Esophagus squamous epithelium (tissue), 5 donors: ENCODE measurements around the gene GNB3. TPM values are rescaled to one million over a fixed set of nuclear protein-coding genes. Genes with fewer than 3 reads are reported as not detected.
"Not testable (repeated sequence)": the region's sequence is repeated elsewhere in the genome, so short reads cannot be mapped to it uniquely, and the experiment has no call there.

Experiments used
- DNase-seq: peaks from one replicate; lab custom pipeline; 2025; lab: John Stamatoyannopoulos, UW
- H3K27ac ChIP-seq, 4 donors: fragments of 200-600 bp; sonication (generic); one replicate each; pipeline ENCODE4 v1.5.1; 2016 to 2019; ENCODE audit warnings: mild to moderate bottlenecking in 1 of 4
- H3K27me3 ChIP-seq, 4 donors: fragments of 200-600 bp; sonication (generic); 1 replicate in 3 of 4; 2 replicates in 1 of 4; pipeline versions ENCODE4 v1.5.1 to v1.6.0; 2017 to 2021; ENCODE audit warnings: antibody characterized with exemption in 1 of 4
- H3K36me3 ChIP-seq, 3 donors: fragments of 200-600 bp; sonication (generic); one replicate each; pipeline ENCODE4 v1.5.1; 2016 to 2019
- H3K4me1 ChIP-seq, 3 donors: fragments of 200-600 bp; sonication (generic); one replicate each; pipeline ENCODE4 v1.5.1; 2017 to 2019
- H3K4me3 ChIP-seq, 4 donors: fragments of 200-600 bp; sonication (generic); 1 replicate in 3 of 4; 2 replicates in 1 of 4; pipeline ENCODE4 v1.5.1; 2016 to 2019; ENCODE audit warnings: mild to moderate bottlenecking in 2 of 4, moderate library complexity in 1 of 4
- H3K9me3 ChIP-seq, 3 donors: fragments of 200-600 bp; sonication (generic); one replicate each; pipeline ENCODE4 v1.5.1; 2016 to 2019
- POLR2A ChIP-seq, 4 donors: fragments of 450-650 bp; IDR thresholded peaks; one replicate each; pipeline ENCODE4 v1.6.1; 2017; ENCODE audit warnings: antibody characterized with exemption in 4 of 4, mild to moderate bottlenecking in 4 of 4, moderate library complexity in 3 of 4
- WGBS, 2 donors: methylation state at CpG; one replicate each; pipeline ENCODE4 v1.1.5; 2018; 5-methylcytosine and 5-hydroxymethylcytosine counted together
- intact Hi-C: fragments of 100-400 bp; cut with DNase I; formaldehyde crosslinking; loops from one replicate; pipeline ENCODE4 v1.15.0; 2022
- total RNA-seq, 4 donors: library from RNA; depleted of rRNA; stranded (reverse); fragments of >200 nt; gene quantifications; one replicate each; pipeline ENCODE4 v1.1.0, GENCODE V29; 2016
- TF ChIP-seq, protein P1 (sequence below), 6 experiments: fragments of 450-650 bp in 4 of 6; fragments of 200-600 bp in 2 of 6; sonication (generic) in 2 of 6; IDR thresholded peaks; one replicate each; pipeline ENCODE4 v1.5.1; 2016 to 2019; ENCODE audit warnings: antibody characterized with exemption in 6 of 6, mild to moderate bottlenecking in 4 of 6, moderate library complexity in 4 of 6
- donor health status: DM: yes; HTN: yes; CAD: no.

GNB3 gene
- total RNA-seq, 4 donors from 2014 or later = 0.76 TPM; not detected in 3

DNA sequence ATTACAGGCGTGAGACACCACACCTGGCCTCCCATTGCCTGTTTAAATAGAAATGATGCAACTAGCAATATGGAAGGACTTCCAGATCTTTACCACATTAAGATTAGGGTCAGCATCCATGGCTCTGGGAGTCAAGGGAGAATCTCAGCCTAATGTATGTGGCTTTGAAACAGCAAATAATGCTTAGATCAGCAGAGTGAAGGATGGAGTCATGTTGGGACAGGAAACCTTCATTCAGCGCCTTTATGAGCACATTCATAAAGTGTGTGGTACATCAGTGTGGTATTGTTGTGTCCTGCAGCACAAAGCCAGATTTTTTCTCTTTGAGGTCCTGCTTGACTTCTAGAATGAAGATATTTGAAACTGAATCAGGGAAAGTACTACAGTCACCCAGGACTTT is 47.6 kb downstream of the GNB3 start:
- intact Hi-C loops = no loop called here
- Histone ChIP-seq H3K27ac (peak overlapping the region in 1 of 4 donors; percentile 0), H3K36me3 (peaks cover 0 to 23% (median 5%) of the 10 kb centered on the region in 3 donors), H3K4me3 (no peak overlapping the region), H3K9me3 (no peaks in the 10 kb centered on the region), H3K4me1 (peaks cover 3 to 40% (median 6%) of the 10 kb centered on the region in 3 donors), H3K27me3 (no peaks in the 10 kb centered on the region)
- WGBS, 2 donors = 21 to 55% methylated on average over 1 to 2 of the region's 2 CpGs
- no peak for TF ChIP-seq POLR2A (IDR thresholded peaks at IDR 0.05)
- TF ChIP-seq, protein P1, sequence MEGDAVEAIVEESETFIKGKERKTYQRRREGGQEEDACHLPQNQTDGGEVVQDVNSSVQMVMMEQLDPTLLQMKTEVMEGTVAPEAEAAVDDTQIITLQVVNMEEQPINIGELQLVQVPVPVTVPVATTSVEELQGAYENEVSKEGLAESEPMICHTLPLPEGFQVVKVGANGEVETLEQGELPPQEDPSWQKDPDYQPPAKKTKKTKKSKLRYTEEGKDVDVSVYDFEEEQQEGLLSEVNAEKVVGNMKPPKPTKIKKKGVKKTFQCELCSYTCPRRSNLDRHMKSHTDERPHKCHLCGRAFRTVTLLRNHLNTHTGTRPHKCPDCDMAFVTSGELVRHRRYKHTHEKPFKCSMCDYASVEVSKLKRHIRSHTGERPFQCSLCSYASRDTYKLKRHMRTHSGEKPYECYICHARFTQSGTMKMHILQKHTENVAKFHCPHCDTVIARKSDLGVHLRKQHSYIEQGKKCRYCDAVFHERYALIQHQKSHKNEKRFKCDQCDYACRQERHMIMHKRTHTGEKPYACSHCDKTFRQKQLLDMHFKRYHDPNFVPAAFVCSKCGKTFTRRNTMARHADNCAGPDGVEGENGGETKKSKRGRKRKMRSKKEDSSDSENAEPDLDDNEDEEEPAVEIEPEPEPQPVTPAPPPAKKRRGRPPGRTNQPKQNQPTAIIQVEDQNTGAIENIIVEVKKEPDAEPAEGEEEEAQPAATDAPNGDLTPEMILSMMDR (IDR thresholded peaks at IDR 0.05) = no peak
- DNase-seq = no peak

DNA sequence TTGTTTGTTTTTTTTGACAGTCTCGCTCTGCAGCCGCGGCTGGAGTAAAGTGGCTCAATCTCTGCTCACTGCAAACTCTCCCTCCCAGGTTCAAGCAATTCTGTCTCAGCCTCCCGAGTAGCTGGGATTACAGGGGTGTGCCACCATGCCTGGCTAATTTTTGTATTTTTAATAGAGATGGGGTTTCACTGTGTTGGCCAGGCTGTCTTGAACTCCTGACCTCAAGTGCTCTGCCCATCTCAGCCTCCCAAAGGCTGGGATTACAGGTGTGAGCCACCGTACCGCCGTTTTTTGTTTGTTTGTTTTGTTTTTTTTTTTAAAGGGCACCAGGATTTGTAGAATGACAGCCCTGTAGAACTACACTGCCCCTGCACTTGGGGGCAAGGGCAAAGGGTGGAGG is 48.1 kb downstream of the GNB3 start:
- peak overlapping the region in 1 of 4 donors; percentile 0 for H3K27ac ChIP-seq
- peaks cover 0 to 18% (median 3%) of the 10 kb centered on the region in 3 donors for H3K36me3 ChIP-seq
- H3K4me3 ChIP-seq, H3K9me3 ChIP-seq, DNase-seq, intact Hi-C loops, H3K27me3 ChIP-seq: not testable (repeated sequence)
- WGBS, 2 donors = 60 to 76% methylated on average over 7 of the region's 7 CpGs
- H3K4me1 ChIP-seq = peaks cover 3 to 40% (median 6%) of the 10 kb centered on the region in 3 donors

DNA sequence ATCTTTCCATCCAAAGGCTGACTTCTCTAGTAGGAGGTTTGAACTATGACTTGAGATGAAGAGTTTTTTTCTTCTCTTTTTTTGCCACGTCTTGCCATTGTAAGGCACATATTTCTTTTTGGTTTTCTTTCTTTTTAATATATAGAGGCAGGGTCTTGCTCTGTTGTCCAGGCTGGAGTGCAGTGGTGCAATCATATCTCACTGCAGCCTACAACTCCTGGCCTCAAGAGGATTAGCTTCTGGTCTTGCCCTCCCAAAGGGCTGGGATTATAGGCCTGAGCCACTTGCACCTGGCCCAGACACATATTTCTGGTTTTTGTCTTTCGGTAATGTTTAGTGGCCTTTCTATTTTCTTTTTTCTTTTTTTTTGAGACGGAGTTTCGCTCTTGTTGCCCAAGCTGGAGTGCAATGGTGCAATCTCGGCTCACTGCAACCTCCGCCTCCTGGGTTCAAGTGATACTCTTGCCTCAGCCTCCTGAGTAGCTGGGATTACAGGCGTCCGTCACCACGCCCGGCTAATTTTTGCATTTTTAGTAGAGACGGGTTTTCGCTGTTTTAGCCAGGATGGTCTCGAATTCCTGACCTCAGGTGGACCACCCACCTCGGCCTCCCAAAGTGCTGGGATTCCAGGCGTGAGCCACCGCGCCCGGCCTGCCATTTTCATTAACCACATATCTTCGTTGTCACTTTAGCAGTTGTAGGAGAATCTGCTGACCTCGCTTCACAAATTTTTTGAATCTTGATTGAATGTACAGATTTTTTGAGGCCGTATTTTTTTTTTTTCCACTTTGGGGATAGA is 49.2 kb downstream of the GNB3 start:
- WGBS, 2 donors = 85 to 92% methylated on average over 20 to 21 of the region's 21 CpGs
- H3K9me3 ChIP-seq, H3K36me3 ChIP-seq, DNase-seq, H3K27me3 ChIP-seq, intact Hi-C loops, H3K4me3 ChIP-seq: not testable (repeated sequence)
- H3K4me1 ChIP-seq = peaks cover 3 to 40% (median 6%) of the 10 kb centered on the region in 3 donors
- peak overlapping the region; percentile 86 to 92 (median 88) for H3K27ac ChIP-seq

DNA sequence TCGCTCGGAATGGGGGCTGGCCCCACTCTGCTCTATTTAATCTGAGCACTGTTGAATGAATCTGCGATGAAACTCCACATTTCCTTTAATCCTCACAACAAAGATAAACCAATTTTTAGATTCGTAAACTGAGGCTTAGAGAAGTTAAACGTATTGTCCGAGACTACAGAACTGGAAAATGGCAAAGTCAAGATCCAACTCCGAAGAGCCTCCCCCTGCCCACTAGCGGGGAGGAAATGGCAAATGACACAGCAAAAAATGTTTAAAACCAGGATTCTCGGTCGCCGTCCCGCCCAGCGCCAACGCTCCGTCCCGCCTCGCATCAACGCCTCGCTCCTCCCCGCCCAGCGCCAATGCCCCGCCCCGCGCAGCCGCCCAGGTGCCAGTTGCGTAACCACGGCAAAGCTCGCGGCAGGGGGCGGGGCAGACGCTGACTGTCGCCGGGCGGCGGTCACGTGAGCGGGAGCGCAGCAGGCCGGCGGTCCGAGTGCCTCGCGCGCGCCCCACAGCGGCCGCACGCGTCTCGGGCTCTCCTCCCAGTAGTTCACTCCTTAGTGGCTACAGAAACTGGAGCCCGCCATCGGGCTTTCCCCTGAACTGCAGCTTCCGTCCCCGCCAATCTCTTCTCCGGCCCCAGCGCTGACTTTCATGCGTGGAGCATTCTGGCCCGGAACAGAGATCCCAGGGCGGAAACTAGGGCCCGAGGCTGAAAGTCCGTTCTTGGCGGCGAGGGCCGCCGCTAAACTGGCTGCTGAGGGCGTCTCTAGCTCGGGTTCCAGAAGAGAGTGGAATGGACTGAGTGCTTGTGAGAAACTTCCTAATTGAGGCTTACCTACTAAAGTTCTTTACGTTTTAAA is 50.3 kb downstream of the GNB3 start:
- intact Hi-C loops = no loop called here
- TF ChIP-seq, protein P1 (IDR thresholded peaks at IDR 0.05) = peak; percentile 78 to 97 (median 92)
- TF ChIP-seq POLR2A (IDR thresholded peaks at IDR 0.05) = peak in 3 of 4 donors; percentile 34 to 67 (median 44)
- peaks cover 3 to 40% (median 6%) of the 10 kb centered on the region in 3 donors for H3K4me1 ChIP-seq
- DNase-seq = peak; percentile 71
- H3K36me3 ChIP-seq = no peaks in the 10 kb centered on the region
- peak overlapping the region; percentile 29 to 61 (median 50) for H3K4me3 ChIP-seq
- no peaks in the 10 kb centered on the region for H3K9me3 ChIP-seq
- WGBS, 2 donors = 2 to 15% methylated on average over 6 to 24 of the region's 68 CpGs
- no peaks in the 10 kb centered on the region for H3K27me3 ChIP-seq
- H3K27ac ChIP-seq = peak overlapping the region; percentile 86 to 92 (median 88)

DNA sequence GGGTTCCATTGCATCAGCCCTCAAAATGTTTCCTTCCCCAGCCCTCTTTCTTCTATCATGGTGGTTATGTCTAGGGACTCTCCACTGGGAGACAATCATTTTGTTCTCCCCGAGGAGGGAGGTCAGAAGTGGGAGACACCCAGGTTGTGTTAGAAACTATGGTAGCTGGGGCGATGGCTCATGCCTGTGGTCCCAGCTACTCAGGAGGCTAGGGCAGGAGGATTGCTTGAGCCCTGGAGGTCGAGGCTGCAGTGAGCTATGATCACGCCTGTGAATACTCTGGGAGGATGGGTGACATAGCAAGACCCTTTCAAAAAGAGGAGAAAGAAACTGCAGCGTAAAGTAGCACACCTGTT is 50.9 kb downstream of the GNB3 start:
- H3K4me3 ChIP-seq = peak overlapping the region; percentile 29 to 61 (median 50)
- WGBS, 2 donors = 79 to 97% methylated on average over 4 to 5 of the region's 5 CpGs
- no peaks in the 10 kb centered on the region for H3K9me3 ChIP-seq
- H3K36me3 ChIP-seq = no peaks in the 10 kb centered on the region
- H3K4me1 ChIP-seq = peaks cover 3 to 40% (median 6%) of the 10 kb centered on the region in 3 donors
- TF ChIP-seq POLR2A (IDR thresholded peaks at IDR 0.05) = no peak
- TF ChIP-seq, protein P1 (IDR thresholded peaks at IDR 0.05) = no peak
- H3K27me3 ChIP-seq = no peaks in the 10 kb centered on the region
- intact Hi-C loops = no loop called here
- peak overlapping the region; percentile 86 to 92 (median 88) for H3K27ac ChIP-seq
- DNase-seq = no peak

DNA sequence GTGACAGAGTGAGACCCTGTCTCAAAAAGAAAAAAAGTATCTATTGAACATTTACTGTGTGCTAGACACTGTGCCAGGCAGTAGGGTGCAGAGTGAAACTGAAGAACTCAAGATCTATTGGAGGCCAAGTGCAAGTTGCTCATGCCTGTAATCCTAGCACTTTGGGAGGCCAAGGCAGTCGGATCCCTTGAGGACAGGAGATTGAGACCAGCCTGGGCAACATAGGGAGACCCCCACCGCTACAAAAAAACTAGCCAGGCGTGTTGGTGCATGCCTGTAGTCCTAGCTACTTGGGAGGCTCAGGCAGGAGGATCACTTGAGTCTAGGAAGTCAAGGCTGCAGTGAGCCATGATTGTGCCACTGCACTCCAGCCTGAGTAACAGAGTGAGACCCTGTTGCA is 52.0 kb downstream of the GNB3 start:
- H3K27ac ChIP-seq, DNase-seq, H3K9me3 ChIP-seq, H3K27me3 ChIP-seq, H3K36me3 ChIP-seq, intact Hi-C loops, H3K4me3 ChIP-seq: not testable (repeated sequence)
- peaks cover 3 to 29% (median 6%) of the 10 kb centered on the region in 3 donors for H3K4me1 ChIP-seq
- 75 to 93% methylated on average over 3 of the region's 3 CpGs for WGBS, 2 donors
